Peyer's patch (tissue), 4 donors: ENCODE measurements around the gene SPN. TPM values are rescaled to one million over a fixed set of nuclear protein-coding genes. Genes with fewer than 3 reads are reported as not detected.

ENCODE experiments used
- DNase-seq, 3 donors: peaks; one replicate each; pipeline ENCODE4 v3.0.0-alpha.2; 2017 to 2019
- H3K27ac ChIP-seq, 4 donors: fragments of 200-600 bp; sonication (generic); one replicate each; pipeline ENCODE4 v1.5.1; 2016 to 2019
- H3K27me3 ChIP-seq, 2 donors: fragments of 200-600 bp; sonication (generic); one replicate each; pipeline ENCODE4 v1.5.1; 2019
- H3K36me3 ChIP-seq, 3 donors: fragments of 200-600 bp; sonication (generic); one replicate each; pipeline ENCODE4 v1.5.1; 2016 to 2019
- H3K4me1 ChIP-seq, 4 donors: fragments of 200-600 bp; sonication (generic); one replicate each; pipeline ENCODE4 v1.5.1; 2016 to 2019
- H3K4me3 ChIP-seq, 4 donors: fragments of 200-600 bp; sonication (generic); 1 replicate in 3 of 4; 2 replicates in 1 of 4; pipeline ENCODE4 v1.5.1; 2016 to 2019; ENCODE audit warnings: mild to moderate bottlenecking in 1 of 4
- H3K9me3 ChIP-seq, 4 donors: fragments of 200-600 bp; sonication (generic); one replicate each; pipeline ENCODE4 v1.5.1; 2016 to 2019; ENCODE audit warnings: mild to moderate bottlenecking in 1 of 4
- POLR2A ChIP-seq, 2 donors: fragments of 450-650 bp; IDR thresholded peaks; one replicate each; pipeline ENCODE4 v1.5.1; 2017; ENCODE audit warnings: antibody characterized with exemption in 2 of 2, mild to moderate bottlenecking in 2 of 2, moderate library complexity in 2 of 2
- total RNA-seq, 4 donors: library from RNA; depleted of rRNA; stranded (reverse); fragments of >200 nt; gene quantifications; one replicate each; pipeline ENCODE4 v1.1.0, GENCODE V29; 2016
- TF ChIP-seq, protein P1 (sequence below), 6 experiments: fragments of 450-650 bp in 4 of 6; fragments of 200-600 bp in 2 of 6; sonication (generic) in 1 of 6; IDR thresholded peaks; one replicate each; pipeline ENCODE4 v1.5.1; 2017 to 2019; ENCODE audit warnings: antibody characterized with exemption in 6 of 6, mild to moderate bottlenecking in 3 of 6, moderate library complexity in 1 of 6

Gene SPN
- total RNA-seq, 4 donors from 2014 or later, result 2.5 to 14.0 (median 2.8) TPM

DNA sequence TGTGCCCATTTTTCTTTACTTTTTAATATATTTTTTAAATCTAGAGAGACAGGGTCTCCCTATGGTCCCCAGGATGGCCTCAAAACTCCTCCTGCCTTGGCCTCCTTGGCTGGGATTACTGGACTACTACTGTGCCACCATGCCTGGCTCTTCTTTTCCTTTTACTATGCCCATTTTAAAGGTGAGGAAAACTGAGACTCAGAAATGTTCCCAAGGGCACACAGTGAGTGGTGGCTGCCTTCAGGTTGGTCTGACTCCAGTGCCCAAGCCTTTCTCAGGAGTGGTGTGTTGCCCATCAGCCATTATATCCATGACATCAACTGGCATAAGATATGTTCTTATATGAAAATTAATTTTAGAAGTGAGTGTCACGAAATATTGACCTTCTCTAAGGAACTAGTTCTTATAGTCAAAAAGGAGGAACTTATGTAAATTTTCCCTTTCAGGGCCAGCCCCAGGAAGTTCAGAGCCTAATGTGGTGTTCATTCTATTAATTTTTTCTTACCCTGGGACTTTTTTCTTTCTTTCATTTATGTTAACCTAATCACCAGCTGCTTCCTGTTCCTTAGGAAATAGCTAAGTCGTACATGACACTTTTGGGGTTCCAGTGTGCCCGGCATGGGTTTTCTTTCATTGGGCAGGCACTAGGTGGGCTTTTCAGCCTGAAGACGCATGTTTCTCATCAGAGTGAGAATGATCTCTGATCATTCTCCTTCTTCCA lies 17.9 kb upstream of the SPN start:
- Histone ChIP-seq H3K9me3 (no peaks in the 10 kb centered on the region), H3K27me3 (no peaks in the 10 kb centered on the region), H3K27ac (peak overlapping the region in 2 of 4 donors; percentile 22 to 61), H3K36me3 (no peaks in the 10 kb centered on the region), H3K4me3 (no peak overlapping the region), H3K4me1 (peaks cover 0 to 10% (median 0%) of the 10 kb centered on the region in 4 donors)
- DNase-seq, result no peak
- no peak for TF ChIP-seq POLR2A (IDR thresholded peaks at IDR 0.05)
- TF ChIP-seq, protein P1, sequence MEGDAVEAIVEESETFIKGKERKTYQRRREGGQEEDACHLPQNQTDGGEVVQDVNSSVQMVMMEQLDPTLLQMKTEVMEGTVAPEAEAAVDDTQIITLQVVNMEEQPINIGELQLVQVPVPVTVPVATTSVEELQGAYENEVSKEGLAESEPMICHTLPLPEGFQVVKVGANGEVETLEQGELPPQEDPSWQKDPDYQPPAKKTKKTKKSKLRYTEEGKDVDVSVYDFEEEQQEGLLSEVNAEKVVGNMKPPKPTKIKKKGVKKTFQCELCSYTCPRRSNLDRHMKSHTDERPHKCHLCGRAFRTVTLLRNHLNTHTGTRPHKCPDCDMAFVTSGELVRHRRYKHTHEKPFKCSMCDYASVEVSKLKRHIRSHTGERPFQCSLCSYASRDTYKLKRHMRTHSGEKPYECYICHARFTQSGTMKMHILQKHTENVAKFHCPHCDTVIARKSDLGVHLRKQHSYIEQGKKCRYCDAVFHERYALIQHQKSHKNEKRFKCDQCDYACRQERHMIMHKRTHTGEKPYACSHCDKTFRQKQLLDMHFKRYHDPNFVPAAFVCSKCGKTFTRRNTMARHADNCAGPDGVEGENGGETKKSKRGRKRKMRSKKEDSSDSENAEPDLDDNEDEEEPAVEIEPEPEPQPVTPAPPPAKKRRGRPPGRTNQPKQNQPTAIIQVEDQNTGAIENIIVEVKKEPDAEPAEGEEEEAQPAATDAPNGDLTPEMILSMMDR (IDR thresholded peaks at IDR 0.05), result no peak

DNA sequence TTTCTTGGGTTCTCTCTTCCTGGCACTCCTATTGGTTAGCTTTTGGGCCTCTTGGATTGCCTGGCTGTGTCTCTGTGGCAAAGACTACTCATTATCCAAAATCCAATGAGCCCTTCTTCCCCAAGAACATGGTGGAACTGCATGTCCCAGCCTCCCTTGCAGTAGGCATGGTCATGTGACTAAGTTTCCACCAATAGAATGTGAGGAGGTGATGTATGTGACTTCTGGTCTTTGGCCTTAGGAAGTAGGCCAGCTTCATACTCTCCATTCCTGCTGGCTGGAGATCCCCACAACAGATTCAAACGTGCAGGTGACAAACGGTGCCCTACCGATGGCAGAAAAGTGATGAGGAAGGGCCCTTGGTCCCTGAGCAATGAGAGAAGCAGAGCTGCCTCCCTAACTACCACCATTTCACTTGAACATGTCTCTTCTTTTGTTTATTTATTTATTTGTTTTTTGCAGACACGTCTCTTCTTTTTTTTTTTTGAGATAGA lies 17.3 kb upstream of the SPN start:
- TF ChIP-seq POLR2A (IDR thresholded peaks at IDR 0.05), result no peak
- TF ChIP-seq, protein P1 (IDR thresholded peaks at IDR 0.05), result no peak
- Histone ChIP-seq H3K4me3 (no peak overlapping the region), H3K4me1 (peaks cover 0 to 10% (median 0%) of the 10 kb centered on the region in 4 donors), H3K9me3 (no peaks in the 10 kb centered on the region), H3K36me3 (no peaks in the 10 kb centered on the region), H3K27me3 (no peaks in the 10 kb centered on the region), H3K27ac (peak overlapping the region in 1 of 4 donors; percentile 61)
- DNase-seq, result no peak

DNA sequence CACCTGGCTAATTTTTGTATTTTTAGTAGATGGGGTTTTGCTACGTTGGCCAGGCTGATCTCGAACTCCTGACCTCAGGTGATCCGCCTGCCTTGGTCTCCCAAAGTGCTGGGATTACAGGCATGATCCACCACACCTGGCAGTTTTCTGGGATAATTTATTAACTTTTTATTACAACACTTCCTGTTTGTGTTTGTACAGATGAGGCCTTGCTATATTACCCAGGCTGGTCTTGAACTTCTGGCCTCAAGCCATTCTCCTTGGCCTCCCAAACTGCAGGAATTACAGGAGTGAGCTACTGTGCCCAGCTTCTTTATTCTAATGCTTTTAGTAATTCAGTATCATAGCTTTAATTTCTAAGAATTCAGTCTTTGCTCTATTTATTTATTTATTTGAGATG lies 16.1 kb upstream of the SPN start:
- no peaks in the 10 kb centered on the region for H3K27me3 ChIP-seq
- no peak overlapping the region for H3K27ac ChIP-seq
- H3K9me3 ChIP-seq, result no peaks in the 10 kb centered on the region
- H3K4me1 ChIP-seq, result peaks cover 0 to 10% (median 0%) of the 10 kb centered on the region in 4 donors
- TF ChIP-seq POLR2A (IDR thresholded peaks at IDR 0.05), result no peak
- TF ChIP-seq, protein P1 (IDR thresholded peaks at IDR 0.05), result no peak
- DNase-seq, result no peak
- no peak overlapping the region for H3K4me3 ChIP-seq
- H3K36me3 ChIP-seq, result no peaks in the 10 kb centered on the region

DNA sequence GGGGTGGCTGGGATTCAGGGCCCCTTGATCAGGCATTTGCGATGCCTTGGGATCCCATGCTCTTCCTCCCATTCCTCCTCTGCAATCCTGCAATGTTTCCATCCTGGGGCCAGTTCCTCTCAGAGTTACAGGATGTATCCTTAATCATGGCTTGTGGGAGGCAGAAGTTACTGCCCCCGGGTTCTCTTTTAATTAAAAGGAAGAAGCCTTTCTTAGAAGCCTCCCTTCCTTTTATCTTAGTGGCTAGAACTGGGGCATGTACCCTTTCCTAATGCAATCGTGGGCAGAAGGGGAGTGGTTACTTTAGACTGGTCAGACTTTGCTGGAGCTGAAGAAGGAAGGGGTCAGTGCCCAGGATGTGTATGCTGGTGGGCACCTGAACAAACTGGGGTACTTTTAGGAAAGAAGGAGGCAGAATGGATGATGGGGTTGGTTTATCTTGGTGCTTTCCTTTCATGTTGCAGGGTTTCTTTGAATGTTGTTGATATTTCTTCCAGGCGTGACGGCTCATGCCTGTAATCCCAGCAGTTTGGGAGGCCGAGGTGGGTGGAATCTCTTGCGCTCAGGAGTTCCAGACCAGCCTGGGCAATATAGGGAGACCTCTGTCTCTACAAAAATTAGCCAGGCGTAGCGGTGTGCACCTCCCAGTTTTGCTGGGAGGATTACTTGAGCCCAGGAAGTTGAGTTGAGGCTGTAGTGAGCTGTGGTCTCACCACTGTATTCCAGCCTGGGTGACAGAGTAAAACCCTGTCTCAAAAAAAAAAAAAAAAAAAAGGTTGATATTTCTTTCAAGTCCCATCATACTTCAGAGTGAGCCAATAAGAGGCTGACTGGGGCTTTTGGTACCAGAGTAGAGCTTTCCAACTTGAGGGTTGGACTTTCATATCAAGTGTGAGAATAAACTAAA lies 13.2 kb upstream of the SPN start:
- no peaks in the 10 kb centered on the region for H3K9me3 ChIP-seq

DNA sequence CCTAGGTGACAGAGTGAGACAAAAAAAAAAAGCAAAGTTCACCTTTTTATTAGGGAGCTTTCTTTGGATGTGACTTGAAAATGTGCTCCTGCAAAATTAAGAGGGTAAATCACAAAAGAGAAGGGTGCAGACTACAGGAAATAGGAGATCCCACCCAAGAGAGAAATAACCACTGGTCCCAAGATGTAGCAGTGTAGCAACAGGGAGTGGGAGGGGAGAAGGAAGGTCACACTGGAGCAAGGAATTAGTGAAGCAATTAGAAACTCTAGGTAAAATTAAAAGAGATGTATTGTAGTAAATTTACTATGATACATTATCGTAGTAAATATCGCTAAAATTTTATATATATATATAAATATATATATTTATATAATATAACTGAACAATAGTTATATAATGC lies 12.3 kb upstream of the SPN start:
- no peak overlapping the region for H3K27ac ChIP-seq
- TF ChIP-seq POLR2A (IDR thresholded peaks at IDR 0.05), result no peak
- TF ChIP-seq, protein P1 (IDR thresholded peaks at IDR 0.05), result no peak
- no peak overlapping the region for H3K4me3 ChIP-seq
- H3K4me1 ChIP-seq, result no peaks in the 10 kb centered on the region
- DNase-seq, result no peak
- H3K36me3 ChIP-seq, result no peaks in the 10 kb centered on the region
- H3K9me3 ChIP-seq, result no peaks in the 10 kb centered on the region
- H3K27me3 ChIP-seq, result no peaks in the 10 kb centered on the region

More for the DNA sequence above, 13.2 kb upstream of the SPN start:
- Histone ChIP-seq H3K4me3 (no peak overlapping the region), H3K36me3 (no peaks in the 10 kb centered on the region), H3K27me3 (no peaks in the 10 kb centered on the region), H3K27ac (no peak overlapping the region), H3K4me1 (peaks cover 0 to 4% (median 0%) of the 10 kb centered on the region in 4 donors)
- DNase-seq, result no peak
- no peak for TF ChIP-seq POLR2A (IDR thresholded peaks at IDR 0.05)
- TF ChIP-seq, protein P1 (IDR thresholded peaks at IDR 0.05), result no peak
